ENCODE measurements around the gene ZBTB8A. TPM values are rescaled to one million over a fixed set of nuclear protein-coding genes. Genes with fewer than 3 reads are reported as not detected.

Gene ZBTB8A
- total and polyA plus RNA-seq, 4 donors = 0.93 to 3.3 (median 1.3) TPM

GRCh38 chr1:32650752-32651460 lies 111.7 kb downstream of the ZBTB8A start, which contains the start of gene RBBP4:
RBBP4 (plus strand) TSS chr1:32651208; CDS start chr1:32651307, 99 bp downstream.
- under 1% methylated on average over 67 of the region's 67 CpGs for WGBS
- Histone ChIP-seq H3K4me3 (ENCODE audit: low read depth in 1 of 3, low read length in 3 of 3) (peak within 1 kb of the TSS; percentile 84 to 100 (median 84)), H3K4me1 (ENCODE audit: control insufficient read depth in 4 of 4, insufficient read depth in 4 of 4, low read length in 3 of 4) (peaks cover 4 to 25% (median 18%) of the 10 kb centered on the region in 4 donors), H3K27ac (ENCODE audit: low read depth in 1 of 2, low read length in 2 of 2) (peak within 1 kb of the TSS; percentile 99 to 100), H3K9me3 (ENCODE audit: control insufficient read depth in 4 of 4, low read length in 3 of 4) (no peaks in the 10 kb centered on the region), H3K9ac (ENCODE audit: low read depth in 1 of 2, low read length in 2 of 2) (peak within 1 kb of the TSS; percentile 94 to 95), H3K36me3 (ENCODE audit: control insufficient read depth in 4 of 4, insufficient read depth in 3 of 4, low read depth in 1 of 4, low read length in 3 of 4) (peaks cover 4 to 8% (median 8%) of the 10 kb centered on the region in 4 donors), H3K27me3 (ENCODE audit: control insufficient read depth in 4 of 4, insufficient read depth in 4 of 4, low read length in 3 of 4) (no peaks in the 10 kb centered on the region)
- DNase-seq (ENCODE audit: low spot score) = peak; percentile 98
- TF ChIP-seq FOXA2 (IDR thresholded peaks at IDR 0.05) = no peak
- TF ChIP-seq NR2F2 (IDR thresholded peaks at IDR 0.05) = no peak
- TF ChIP-seq, protein P1, sequence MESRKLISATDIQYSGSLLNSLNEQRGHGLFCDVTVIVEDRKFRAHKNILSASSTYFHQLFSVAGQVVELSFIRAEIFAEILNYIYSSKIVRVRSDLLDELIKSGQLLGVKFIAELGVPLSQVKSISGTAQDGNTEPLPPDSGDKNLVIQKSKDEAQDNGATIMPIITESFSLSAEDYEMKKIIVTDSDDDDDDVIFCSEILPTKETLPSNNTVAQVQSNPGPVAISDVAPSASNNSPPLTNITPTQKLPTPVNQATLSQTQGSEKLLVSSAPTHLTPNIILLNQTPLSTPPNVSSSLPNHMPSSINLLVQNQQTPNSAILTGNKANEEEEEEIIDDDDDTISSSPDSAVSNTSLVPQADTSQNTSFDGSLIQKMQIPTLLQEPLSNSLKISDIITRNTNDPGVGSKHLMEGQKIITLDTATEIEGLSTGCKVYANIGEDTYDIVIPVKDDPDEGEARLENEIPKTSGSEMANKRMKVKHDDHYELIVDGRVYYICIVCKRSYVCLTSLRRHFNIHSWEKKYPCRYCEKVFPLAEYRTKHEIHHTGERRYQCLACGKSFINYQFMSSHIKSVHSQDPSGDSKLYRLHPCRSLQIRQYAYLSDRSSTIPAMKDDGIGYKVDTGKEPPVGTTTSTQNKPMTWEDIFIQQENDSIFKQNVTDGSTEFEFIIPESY (IDR thresholded peaks at IDR 0.05) = peak; percentile 96
- TF ChIP-seq YY1 (IDR thresholded peaks at IDR 0.05) = peak; percentile 99
- TF ChIP-seq JUND (IDR thresholded peaks at IDR 0.05) = peak in 1 of 2 donors; percentile 11
- TF ChIP-seq, protein P2, sequence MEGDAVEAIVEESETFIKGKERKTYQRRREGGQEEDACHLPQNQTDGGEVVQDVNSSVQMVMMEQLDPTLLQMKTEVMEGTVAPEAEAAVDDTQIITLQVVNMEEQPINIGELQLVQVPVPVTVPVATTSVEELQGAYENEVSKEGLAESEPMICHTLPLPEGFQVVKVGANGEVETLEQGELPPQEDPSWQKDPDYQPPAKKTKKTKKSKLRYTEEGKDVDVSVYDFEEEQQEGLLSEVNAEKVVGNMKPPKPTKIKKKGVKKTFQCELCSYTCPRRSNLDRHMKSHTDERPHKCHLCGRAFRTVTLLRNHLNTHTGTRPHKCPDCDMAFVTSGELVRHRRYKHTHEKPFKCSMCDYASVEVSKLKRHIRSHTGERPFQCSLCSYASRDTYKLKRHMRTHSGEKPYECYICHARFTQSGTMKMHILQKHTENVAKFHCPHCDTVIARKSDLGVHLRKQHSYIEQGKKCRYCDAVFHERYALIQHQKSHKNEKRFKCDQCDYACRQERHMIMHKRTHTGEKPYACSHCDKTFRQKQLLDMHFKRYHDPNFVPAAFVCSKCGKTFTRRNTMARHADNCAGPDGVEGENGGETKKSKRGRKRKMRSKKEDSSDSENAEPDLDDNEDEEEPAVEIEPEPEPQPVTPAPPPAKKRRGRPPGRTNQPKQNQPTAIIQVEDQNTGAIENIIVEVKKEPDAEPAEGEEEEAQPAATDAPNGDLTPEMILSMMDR (IDR thresholded peaks at IDR 0.05; ENCODE audit: low read depth, low read length, missing input control) = no peak
- TF ChIP-seq MAX (IDR thresholded peaks at IDR 0.05) = peak; percentile 87
- TF ChIP-seq RXRA (IDR thresholded peaks at IDR 0.05) = no peak
- TF ChIP-seq HNF4A (conservative IDR thresholded peaks at IDR 0.05) = no peak
- TF ChIP-seq, protein P3, sequence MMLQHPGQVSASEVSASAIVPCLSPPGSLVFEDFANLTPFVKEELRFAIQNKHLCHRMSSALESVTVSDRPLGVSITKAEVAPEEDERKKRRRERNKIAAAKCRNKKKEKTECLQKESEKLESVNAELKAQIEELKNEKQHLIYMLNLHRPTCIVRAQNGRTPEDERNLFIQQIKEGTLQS (IDR thresholded peaks at IDR 0.05) = no peak
- TF ChIP-seq RAD21 (IDR thresholded peaks at IDR 0.05) = no peak
- peak; percentile 35 for TF ChIP-seq SP1 (IDR thresholded peaks at IDR 0.05)
- TF ChIP-seq EGR1 (IDR thresholded peaks at IDR 0.05; ENCODE audit: low read depth in 2 of 2) = no peak
- no peak for TF ChIP-seq HNF4G (IDR thresholded peaks at IDR 0.05)
- TF ChIP-seq GABPA (IDR thresholded peaks at IDR 0.05 in 1 of 2, conservative IDR thresholded peaks at IDR 0.05 in 1 of 2) = peak in 1 of 2 donors; percentile 82
- TF ChIP-seq FOXA1 (IDR thresholded peaks at IDR 0.05) = no peak
- TF ChIP-seq, protein P4, sequence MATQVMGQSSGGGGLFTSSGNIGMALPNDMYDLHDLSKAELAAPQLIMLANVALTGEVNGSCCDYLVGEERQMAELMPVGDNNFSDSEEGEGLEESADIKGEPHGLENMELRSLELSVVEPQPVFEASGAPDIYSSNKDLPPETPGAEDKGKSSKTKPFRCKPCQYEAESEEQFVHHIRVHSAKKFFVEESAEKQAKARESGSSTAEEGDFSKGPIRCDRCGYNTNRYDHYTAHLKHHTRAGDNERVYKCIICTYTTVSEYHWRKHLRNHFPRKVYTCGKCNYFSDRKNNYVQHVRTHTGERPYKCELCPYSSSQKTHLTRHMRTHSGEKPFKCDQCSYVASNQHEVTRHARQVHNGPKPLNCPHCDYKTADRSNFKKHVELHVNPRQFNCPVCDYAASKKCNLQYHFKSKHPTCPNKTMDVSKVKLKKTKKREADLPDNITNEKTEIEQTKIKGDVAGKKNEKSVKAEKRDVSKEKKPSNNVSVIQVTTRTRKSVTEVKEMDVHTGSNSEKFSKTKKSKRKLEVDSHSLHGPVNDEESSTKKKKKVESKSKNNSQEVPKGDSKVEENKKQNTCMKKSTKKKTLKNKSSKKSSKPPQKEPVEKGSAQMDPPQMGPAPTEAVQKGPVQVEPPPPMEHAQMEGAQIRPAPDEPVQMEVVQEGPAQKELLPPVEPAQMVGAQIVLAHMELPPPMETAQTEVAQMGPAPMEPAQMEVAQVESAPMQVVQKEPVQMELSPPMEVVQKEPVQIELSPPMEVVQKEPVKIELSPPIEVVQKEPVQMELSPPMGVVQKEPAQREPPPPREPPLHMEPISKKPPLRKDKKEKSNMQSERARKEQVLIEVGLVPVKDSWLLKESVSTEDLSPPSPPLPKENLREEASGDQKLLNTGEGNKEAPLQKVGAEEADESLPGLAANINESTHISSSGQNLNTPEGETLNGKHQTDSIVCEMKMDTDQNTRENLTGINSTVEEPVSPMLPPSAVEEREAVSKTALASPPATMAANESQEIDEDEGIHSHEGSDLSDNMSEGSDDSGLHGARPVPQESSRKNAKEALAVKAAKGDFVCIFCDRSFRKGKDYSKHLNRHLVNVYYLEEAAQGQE (IDR thresholded peaks at IDR 0.05) = peak; percentile 61
- TF ChIP-seq TAF1 (conservative IDR thresholded peaks at IDR 0.05) = no peak
